ENCODE measurements around the gene PLCH2. TPM values are rescaled to one million over a fixed set of nuclear protein-coding genes. Genes with fewer than 3 reads are reported as not detected.

PLCH2 gene
- total RNA-seq, 1 experiment from 2014 or later = 0.27 TPM

DNA sequence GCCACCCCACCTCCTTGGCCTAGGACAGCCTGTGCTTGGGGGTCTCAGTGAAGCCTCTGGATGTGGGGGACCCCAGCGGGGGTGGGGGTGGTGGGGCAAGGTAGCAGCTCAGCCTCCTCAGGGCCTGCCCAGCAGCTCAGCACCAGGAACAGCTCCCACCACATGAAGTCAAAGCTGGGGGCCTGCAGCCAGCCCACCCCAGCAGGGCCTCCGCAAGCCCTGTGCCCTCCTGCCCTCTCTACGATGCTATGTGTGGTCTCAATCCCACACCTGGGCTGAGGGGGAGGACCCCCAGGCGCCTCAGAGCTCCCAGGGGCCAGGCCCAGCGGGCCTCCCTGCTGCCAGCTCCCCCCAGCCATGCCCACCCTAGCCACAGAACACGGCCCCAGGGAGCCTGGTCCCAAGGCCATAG lies 31.7 kb downstream of the PLCH2 start:
- Mint-ChIP-seq H3K27ac (ENCODE audit: unreplicated experiment) (no peak overlapping the region), H3K27me3 (ENCODE audit: insufficient read depth, unreplicated experiment) (no peaks in the 10 kb centered on the region), H3K36me3 (ENCODE audit: insufficient read depth, unreplicated experiment) (peaks cover 18% of the 10 kb centered on the region), H3K4me1 (ENCODE audit: low read depth, unreplicated experiment) (no peaks in the 10 kb centered on the region), H3K4me3 (ENCODE audit: unreplicated experiment) (no peak overlapping the region), H3K9me3 (ENCODE audit: unreplicated experiment) (no peaks in the 10 kb centered on the region)
- Histone ChIP-seq H3K9me3 (no peaks in the 10 kb centered on the region), H3K4me3 (ENCODE audit: low read depth, low read length) (no peak overlapping the region), H3K27me3 (replicated peaks; ENCODE audit: control insufficient read depth, insufficient read depth, low read length) (no peaks in the 10 kb centered on the region), H3K36me3 (ENCODE audit: control insufficient read depth, insufficient read depth, low read length) (no peaks in the 10 kb centered on the region; the same call in 1 of the 2 replicates), H3K4me1 (no peaks in the 10 kb centered on the region)
- TF ChIP-seq, protein P1, sequence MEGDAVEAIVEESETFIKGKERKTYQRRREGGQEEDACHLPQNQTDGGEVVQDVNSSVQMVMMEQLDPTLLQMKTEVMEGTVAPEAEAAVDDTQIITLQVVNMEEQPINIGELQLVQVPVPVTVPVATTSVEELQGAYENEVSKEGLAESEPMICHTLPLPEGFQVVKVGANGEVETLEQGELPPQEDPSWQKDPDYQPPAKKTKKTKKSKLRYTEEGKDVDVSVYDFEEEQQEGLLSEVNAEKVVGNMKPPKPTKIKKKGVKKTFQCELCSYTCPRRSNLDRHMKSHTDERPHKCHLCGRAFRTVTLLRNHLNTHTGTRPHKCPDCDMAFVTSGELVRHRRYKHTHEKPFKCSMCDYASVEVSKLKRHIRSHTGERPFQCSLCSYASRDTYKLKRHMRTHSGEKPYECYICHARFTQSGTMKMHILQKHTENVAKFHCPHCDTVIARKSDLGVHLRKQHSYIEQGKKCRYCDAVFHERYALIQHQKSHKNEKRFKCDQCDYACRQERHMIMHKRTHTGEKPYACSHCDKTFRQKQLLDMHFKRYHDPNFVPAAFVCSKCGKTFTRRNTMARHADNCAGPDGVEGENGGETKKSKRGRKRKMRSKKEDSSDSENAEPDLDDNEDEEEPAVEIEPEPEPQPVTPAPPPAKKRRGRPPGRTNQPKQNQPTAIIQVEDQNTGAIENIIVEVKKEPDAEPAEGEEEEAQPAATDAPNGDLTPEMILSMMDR (IDR thresholded peaks at IDR 0.05; ENCODE audit: insufficient read depth in 1 of 2, low read depth in 1 of 2, low read length in 1 of 2, severe bottlenecking in 1 of 2, unreplicated experiment in 1 of 2) = no peak
- ChIA-PET CTCF (no interaction called here), POLR2A (no interaction called here)
- intact Hi-C loops (cut with micrococcal nuclease; ENCODE audit: unreplicated experiment) = no loop called here
- BruUV-seq (replicated peaks) = no TSS peak
- no peak for DNase-seq

DNA sequence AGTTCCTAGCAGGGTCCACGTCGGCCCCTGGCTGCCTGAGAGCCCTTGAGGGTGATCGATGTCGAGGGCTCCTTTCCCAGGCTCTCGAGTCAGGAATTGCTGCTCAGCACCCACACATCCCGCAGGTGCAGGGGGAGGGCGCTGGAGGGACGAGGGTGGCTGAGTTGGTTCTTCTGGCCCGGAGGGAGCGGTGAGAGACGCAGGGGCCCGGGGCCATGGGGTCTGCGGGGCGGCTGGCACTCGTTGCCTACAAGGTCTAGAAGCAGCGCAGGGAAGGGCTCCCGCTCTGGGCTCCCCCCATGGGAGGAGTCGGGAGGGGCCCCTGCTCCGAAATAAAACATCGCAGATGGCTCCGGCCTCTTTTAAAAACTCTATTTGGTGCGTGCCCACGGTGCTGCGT lies 32.1 kb downstream of the PLCH2 start:
- ChIA-PET POLR2A (no interaction called here), CTCF (no interaction called here)
- no peak for DNase-seq
- H3K4me1 ChIP-seq = no peaks in the 10 kb centered on the region
- H3K36me3 ChIP-seq (ENCODE audit: control insufficient read depth, insufficient read depth, low read length) = no peaks in the 10 kb centered on the region; the same call in 1 of the 2 replicates
- H3K4me1 Mint-ChIP-seq (ENCODE audit: low read depth, unreplicated experiment) = no peaks in the 10 kb centered on the region
- H3K9me3 Mint-ChIP-seq (ENCODE audit: unreplicated experiment) = no peaks in the 10 kb centered on the region
- no peak overlapping the region for H3K27ac Mint-ChIP-seq (ENCODE audit: unreplicated experiment)
- H3K36me3 Mint-ChIP-seq (ENCODE audit: insufficient read depth, unreplicated experiment) = peaks cover 18% of the 10 kb centered on the region
- no peaks in the 10 kb centered on the region for H3K27me3 ChIP-seq (replicated peaks; ENCODE audit: control insufficient read depth, insufficient read depth, low read length)
- BruUV-seq (replicated peaks) = no TSS peak
- no peaks in the 10 kb centered on the region for H3K9me3 ChIP-seq
- H3K27me3 Mint-ChIP-seq (ENCODE audit: insufficient read depth, unreplicated experiment) = no peaks in the 10 kb centered on the region
- H3K4me3 ChIP-seq (ENCODE audit: low read depth, low read length) = no peak overlapping the region
- TF ChIP-seq, protein P1 (IDR thresholded peaks at IDR 0.05; ENCODE audit: insufficient read depth in 1 of 2, low read depth in 1 of 2, low read length in 1 of 2, severe bottlenecking in 1 of 2, unreplicated experiment in 1 of 2) = no peak
- intact Hi-C loops (cut with micrococcal nuclease; ENCODE audit: unreplicated experiment) = no loop called here
- H3K4me3 Mint-ChIP-seq (ENCODE audit: unreplicated experiment) = no peak overlapping the region

DNA sequence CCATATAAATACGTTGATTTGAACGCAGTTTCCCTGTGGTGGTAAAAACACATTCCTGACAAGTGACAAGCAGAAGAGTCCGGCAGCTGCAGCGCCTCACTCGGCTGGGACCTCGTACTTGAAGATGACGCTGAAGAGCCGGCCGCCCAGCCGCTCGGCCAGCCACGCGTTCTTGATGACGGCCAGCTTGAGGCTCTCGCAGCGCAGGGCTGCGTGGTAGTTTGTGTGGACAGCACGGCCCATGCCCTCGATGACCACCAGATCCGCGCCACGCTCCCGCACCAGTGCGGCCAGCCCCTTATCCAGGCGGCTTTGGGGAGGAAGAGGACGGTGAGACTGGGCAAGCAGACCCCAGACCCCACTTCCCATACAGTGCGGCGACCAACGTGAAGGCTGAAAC lies 32.7 kb downstream of the PLCH2 start:
- Histone ChIP-seq H3K4me3 (ENCODE audit: low read depth, low read length) (no peak overlapping the region), H3K36me3 (ENCODE audit: control insufficient read depth, insufficient read depth, low read length) (no peaks in the 10 kb centered on the region; the same call in 1 of the 2 replicates), H3K9me3 (no peaks in the 10 kb centered on the region), H3K27me3 (replicated peaks; ENCODE audit: control insufficient read depth, insufficient read depth, low read length) (no peaks in the 10 kb centered on the region), H3K4me1 (no peaks in the 10 kb centered on the region)
- no peak for DNase-seq
- ChIA-PET POLR2A (no interaction called here), CTCF (no interaction called here)
- no peak overlapping the region for H3K4me3 Mint-ChIP-seq (ENCODE audit: unreplicated experiment)
- H3K9me3 Mint-ChIP-seq (ENCODE audit: unreplicated experiment) = no peaks in the 10 kb centered on the region
- H3K27ac Mint-ChIP-seq (ENCODE audit: unreplicated experiment) = no peak overlapping the region
- TF ChIP-seq, protein P1 (IDR thresholded peaks at IDR 0.05; ENCODE audit: insufficient read depth in 1 of 2, low read depth in 1 of 2, low read length in 1 of 2, severe bottlenecking in 1 of 2, unreplicated experiment in 1 of 2) = no peak
- no peaks in the 10 kb centered on the region for H3K27me3 Mint-ChIP-seq (ENCODE audit: insufficient read depth, unreplicated experiment)
- BruUV-seq (replicated peaks) = no TSS peak
- no peaks in the 10 kb centered on the region for H3K4me1 Mint-ChIP-seq (ENCODE audit: low read depth, unreplicated experiment)
- intact Hi-C loops (cut with micrococcal nuclease; ENCODE audit: unreplicated experiment) = no loop called here
- H3K36me3 Mint-ChIP-seq (ENCODE audit: insufficient read depth, unreplicated experiment) = peaks cover 18% of the 10 kb centered on the region
